NCI-H2196 (cell line): ENCODE measurements around the gene ADGRF5.

Source experiments
- DNase-seq: peaks from one replicate; lab custom pipeline; 2025; ENCODE audit not compliant: unreplicated experiment; lab: John Stamatoyannopoulos, UW

Gene ADGRF5

GRCh38 chr6:46921731-46922130 lies at the start of gene ADGRF5:
Gene ADGRF5, minus strand, starts transcription at chr6:46921938. Its CDS starts 15,176 bp downstream, at chr6:46906762.
- no peak for DNase-seq

GRCh38 chr6:46969206-46969605 lies 47.5 kb upstream of the ADGRF5 start:
- no peak for DNase-seq

- DNase-seq = no peak
These were observed 46.1 kb upstream of the ADGRF5 start for GRCh38 chr6:46967826-46968349.

GRCh38 chr6:46964716-46965519 lies 43.2 kb upstream of the ADGRF5 start:
- DNase-seq = no peak

- DNase-seq = no peak
These were observed 41.9 kb upstream of the ADGRF5 start for GRCh38 chr6:46963626-46964025.

GRCh38 chr6:46963039-46963438 lies 41.3 kb upstream of the ADGRF5 start:
- DNase-seq = no peak

- no peak for DNase-seq
These were observed 40.0 kb upstream of the ADGRF5 start for GRCh38 chr6:46961711-46962110.

- no peak for DNase-seq
These were observed 39.5 kb upstream of the ADGRF5 start for GRCh38 chr6:46961232-46961631.

- DNase-seq = no peak
These were observed 37.7 kb upstream of the ADGRF5 start for GRCh38 chr6:46959419-46959818.

GRCh38 chr6:46956409-46956808 lies 34.7 kb upstream of the ADGRF5 start:
- DNase-seq = no peak

GRCh38 chr6:46954837-46955451 lies 33.2 kb upstream of the ADGRF5 start:
- no peak for DNase-seq

- no peak for DNase-seq
These were observed 32.2 kb upstream of the ADGRF5 start for GRCh38 chr6:46953921-46954320.

GRCh38 chr6:46949632-46950280 lies 28.0 kb upstream of the ADGRF5 start:
- no peak for DNase-seq

GRCh38 chr6:46948699-46949098 lies 27.0 kb upstream of the ADGRF5 start:
- DNase-seq = no peak

GRCh38 chr6:46947497-46947896 lies 25.8 kb upstream of the ADGRF5 start:
- DNase-seq = no peak

GRCh38 chr6:46940433-46941226 lies 18.9 kb upstream of the ADGRF5 start:
- peak; percentile 68 for DNase-seq

GRCh38 chr6:46937642-46938041 lies 15.9 kb upstream of the ADGRF5 start:
- DNase-seq = no peak

GRCh38 chr6:46935687-46936086 lies 13.9 kb upstream of the ADGRF5 start:
- DNase-seq = no peak

GRCh38 chr6:46933751-46934150 lies 12.0 kb upstream of the ADGRF5 start:
- DNase-seq = no peak

GRCh38 chr6:46932526-46933319 lies 11.0 kb upstream of the ADGRF5 start:
- DNase-seq = no peak
